Stimulated activated naive CD4-positive, alpha-beta T cell (primary cell): ENCODE results near the gene CCNB1IP1.
A peak's percentile ranks its signal among the peaks of the same experiment; 100 is the strongest.
"Not testable (repeated sequence)": the region's sequence is repeated elsewhere in the genome, so short reads cannot be mapped to it uniquely, and the experiment has no call there.

ENCODE experiments used
- DNase-seq, 6 experiments: peaks; one replicate each; lab custom pipeline; 2025; lab: John Stamatoyannopoulos, UW

CCNB1IP1 gene

GRCh38 chr14:20332431-20332787 lies 670 bp downstream of the CCNB1IP1 start:
- DNase-seq = no peak

- DNase-seq = no peak
Observed at GRCh38 chr14:20331053-20331613, 1.9 kb downstream of the CCNB1IP1 start.

- no peak for DNase-seq
Observed at GRCh38 chr14:20329355-20329754, 3.7 kb downstream of the CCNB1IP1 start.

- no peak for DNase-seq
Observed at GRCh38 chr14:20328705-20329104, 4.4 kb downstream of the CCNB1IP1 start.

GRCh38 chr14:20327005-20327869 lies 5.8 kb downstream of the CCNB1IP1 start:
- peak in 4 of 6 experiments; percentile 3 to 77 (median 60) for DNase-seq

- no peak for DNase-seq
Observed at GRCh38 chr14:20317720-20318119, 15.4 kb downstream of the CCNB1IP1 start.

GRCh38 chr14:20314026-20314425 lies 19.1 kb downstream of the CCNB1IP1 start:
- no peak for DNase-seq

- no peak for DNase-seq
Observed at GRCh38 chr14:20306079-20306423, 27.0 kb downstream of the CCNB1IP1 start.

- DNase-seq = peak; percentile 78 to 94 (median 85)
Observed at GRCh38 chr14:20305265-20306078, 27.6 kb downstream of the CCNB1IP1 start, which contains the start of gene TTC5. TTC5 (minus strand) TSS chr14:20305951; CDS start chr14:20305937, 14 bp downstream.

GRCh38 chr14:20302042-20302755 lies 30.9 kb downstream of the CCNB1IP1 start:
- DNase-seq = no peak

GRCh38 chr14:20295067-20295466 lies 38.0 kb downstream of the CCNB1IP1 start:
- no peak for DNase-seq

- DNase-seq = no peak
Observed at GRCh38 chr14:20294636-20295035, 38.4 kb downstream of the CCNB1IP1 start.

GRCh38 chr14:20281998-20282397 lies 51.1 kb downstream of the CCNB1IP1 start:
- not testable (repeated sequence) for DNase-seq

- not testable (repeated sequence) for DNase-seq
Observed at GRCh38 chr14:20280265-20280664, 52.8 kb downstream of the CCNB1IP1 start.

GRCh38 chr14:20278414-20278813 lies 54.7 kb downstream of the CCNB1IP1 start:
- peak in 2 of 6 experiments; percentile 4 to 12 for DNase-seq

- no peak for DNase-seq
Observed at GRCh38 chr14:20277409-20277808, 55.7 kb downstream of the CCNB1IP1 start.

GRCh38 chr14:20274062-20274461 lies 59.0 kb downstream of the CCNB1IP1 start:
- DNase-seq = no peak

- DNase-seq = not testable (repeated sequence)
Observed at GRCh38 chr14:20264361-20264760, 68.7 kb downstream of the CCNB1IP1 start.

GRCh38 chr14:20262642-20263128 lies 70.4 kb downstream of the CCNB1IP1 start:
- no peak for DNase-seq
